ENCODE data around the gene SLC35D3. TPM values are rescaled to one million over a fixed set of nuclear protein-coding genes. Genes with fewer than 3 reads are reported as not detected.
A peak's percentile ranks its signal among the peaks of the same experiment; 100 is the strongest.
"Not testable (repeated sequence)": the region's sequence is repeated elsewhere in the genome, so short reads cannot be mapped to it uniquely, and the experiment has no call there.

Gene SLC35D3, protein sequence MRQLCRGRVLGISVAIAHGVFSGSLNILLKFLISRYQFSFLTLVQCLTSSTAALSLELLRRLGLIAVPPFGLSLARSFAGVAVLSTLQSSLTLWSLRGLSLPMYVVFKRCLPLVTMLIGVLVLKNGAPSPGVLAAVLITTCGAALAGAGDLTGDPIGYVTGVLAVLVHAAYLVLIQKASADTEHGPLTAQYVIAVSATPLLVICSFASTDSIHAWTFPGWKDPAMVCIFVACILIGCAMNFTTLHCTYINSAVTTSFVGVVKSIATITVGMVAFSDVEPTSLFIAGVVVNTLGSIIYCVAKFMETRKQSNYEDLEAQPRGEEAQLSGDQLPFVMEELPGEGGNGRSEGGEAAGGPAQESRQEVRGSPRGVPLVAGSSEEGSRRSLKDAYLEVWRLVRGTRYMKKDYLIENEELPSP
- total RNA-seq (1 to 10 TPM in 2 of 4 donors, under 1 TPM in 2; 0.16 to 1.4 (median 1.0) TPM), polyA plus RNA-seq (under 1 TPM in 1 of 3 donors, not detected in 2; 0.28 TPM)

DNA sequence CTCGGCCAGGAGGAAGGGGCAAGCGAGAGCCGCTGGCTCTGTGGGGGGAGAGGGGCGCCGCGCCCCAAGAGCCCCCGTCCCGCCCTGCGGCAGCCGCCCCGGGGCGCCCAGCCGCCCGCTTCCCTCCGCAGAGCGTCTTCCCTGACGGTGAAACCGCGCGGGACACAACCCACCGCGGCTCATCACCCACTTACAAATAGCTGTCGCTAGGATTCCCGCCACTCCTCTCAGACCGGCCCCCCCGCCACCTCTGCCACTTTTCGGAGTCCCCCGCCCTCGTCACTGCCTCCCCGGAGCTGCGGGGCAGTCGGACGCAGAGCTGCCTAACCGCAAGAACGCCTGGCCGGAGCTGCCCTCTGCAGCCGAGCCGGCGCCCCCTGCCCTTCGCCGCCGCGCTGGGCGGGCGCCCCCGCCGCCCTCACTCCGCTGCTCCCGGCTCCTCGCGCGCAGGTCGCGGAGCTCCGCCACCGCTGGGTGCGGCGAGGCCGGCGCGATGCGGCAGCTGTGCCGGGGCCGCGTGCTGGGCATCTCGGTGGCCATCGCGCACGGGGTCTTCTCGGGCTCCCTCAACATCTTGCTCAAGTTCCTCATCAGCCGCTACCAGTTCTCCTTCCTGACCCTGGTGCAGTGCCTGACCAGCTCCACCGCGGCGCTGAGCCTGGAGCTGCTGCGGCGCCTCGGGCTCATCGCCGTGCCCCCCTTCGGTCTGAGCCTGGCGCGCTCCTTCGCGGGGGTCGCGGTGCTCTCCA lies at the start of gene SLC35D3:
Gene SLC35D3 (plus strand): TSS at position 366 of the 749 bp plus-strand sequence. CDS start 128 bp downstream, at position 494.
- intact Hi-C loops (cut with DNase I), result no loop called here
- H3K9me3 ChIP-seq, result no peaks in the 10 kb centered on the region
- H3K4me1 ChIP-seq, result peaks cover 0 to 36% (median 35%) of the 10 kb centered on the region in 4 donors
- no peaks in the 10 kb centered on the region for H3K36me3 ChIP-seq
- peak within 1 kb of the TSS; percentile 19 to 55 (median 48) for H3K4me3 ChIP-seq
- no peak within 1 kb of the TSS for H3K27ac ChIP-seq
- 1% methylated on average over 86 of the region's 86 CpGs for WGBS, 2 donors
- no peak for DNase-seq
- H3K27me3 ChIP-seq, result peaks cover 36 to 66% (median 48%) of the 10 kb centered on the region in 3 donors
- TF ChIP-seq POLR2A (IDR thresholded peaks at IDR 0.05), result no peak

DNA sequence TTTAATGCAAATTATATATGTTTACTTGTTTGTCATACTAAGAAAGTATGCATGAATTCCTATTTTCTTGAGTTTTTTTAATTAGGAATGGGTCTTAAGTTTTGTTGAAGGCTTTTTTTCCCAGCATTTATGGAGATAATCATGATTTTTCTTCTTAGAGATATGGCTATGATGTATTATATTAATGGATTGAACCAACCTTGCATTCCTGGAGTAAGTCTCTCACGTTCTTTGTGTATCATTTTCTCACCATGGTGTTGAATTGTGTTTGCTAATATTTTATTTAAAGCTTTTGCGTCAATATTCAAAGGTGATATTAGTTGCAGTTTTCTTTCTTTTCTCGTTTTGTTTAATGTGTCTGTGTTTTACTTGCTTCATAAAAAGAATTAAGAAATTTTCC lies 48.4 kb upstream of the SLC35D3 start:
- Histone ChIP-seq H3K36me3 (peaks cover 0 to 37% (median 8%) of the 10 kb centered on the region in 4 donors), H3K4me1 (no peaks in the 10 kb centered on the region), H3K27me3 (no peaks in the 10 kb centered on the region), H3K27ac (no peak overlapping the region), H3K9me3 (peaks cover 0 to 17% (median 6%) of the 10 kb centered on the region in 4 donors), H3K4me3 (no peak overlapping the region)
- 79 to 97% methylated on average over 3 of the region's 3 CpGs for WGBS, 2 donors
- intact Hi-C loops (cut with DNase I), result no loop called here
- DNase-seq, result no peak
- no peak for TF ChIP-seq POLR2AphosphoS5 (IDR thresholded peaks at IDR 0.05)

DNA sequence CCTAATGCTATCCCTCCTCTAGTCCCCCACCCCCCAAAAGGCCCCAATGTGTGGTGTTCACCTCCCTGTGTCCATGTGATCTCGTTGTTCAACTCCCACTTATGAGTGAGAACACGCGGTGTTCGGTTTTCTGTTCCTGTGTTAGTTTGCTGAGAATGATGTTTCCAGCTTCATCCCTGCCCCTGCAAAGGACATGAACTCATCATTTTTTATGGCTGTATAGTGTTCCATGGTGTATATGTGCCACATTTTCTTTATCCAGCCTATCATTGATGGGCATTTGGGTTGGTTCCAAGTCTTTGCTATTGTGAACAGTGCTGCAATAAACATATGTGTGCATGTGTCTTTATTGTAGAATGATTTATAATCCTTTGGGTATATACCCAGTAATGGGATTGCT lies 45.6 kb upstream of the SLC35D3 start:
- WGBS, 2 donors, result 98% methylated on average over 4 of the region's 4 CpGs
- Histone ChIP-seq H3K9me3 (peaks cover 0 to 17% (median 6%) of the 10 kb centered on the region in 4 donors), H3K36me3 (peaks cover 0 to 29% (median 5%) of the 10 kb centered on the region in 4 donors)
- H3K4me1 ChIP-seq; H3K27ac ChIP-seq; H3K4me3 ChIP-seq; intact Hi-C loops (cut with DNase I); DNase-seq; H3K27me3 ChIP-seq: not testable (repeated sequence)

DNA sequence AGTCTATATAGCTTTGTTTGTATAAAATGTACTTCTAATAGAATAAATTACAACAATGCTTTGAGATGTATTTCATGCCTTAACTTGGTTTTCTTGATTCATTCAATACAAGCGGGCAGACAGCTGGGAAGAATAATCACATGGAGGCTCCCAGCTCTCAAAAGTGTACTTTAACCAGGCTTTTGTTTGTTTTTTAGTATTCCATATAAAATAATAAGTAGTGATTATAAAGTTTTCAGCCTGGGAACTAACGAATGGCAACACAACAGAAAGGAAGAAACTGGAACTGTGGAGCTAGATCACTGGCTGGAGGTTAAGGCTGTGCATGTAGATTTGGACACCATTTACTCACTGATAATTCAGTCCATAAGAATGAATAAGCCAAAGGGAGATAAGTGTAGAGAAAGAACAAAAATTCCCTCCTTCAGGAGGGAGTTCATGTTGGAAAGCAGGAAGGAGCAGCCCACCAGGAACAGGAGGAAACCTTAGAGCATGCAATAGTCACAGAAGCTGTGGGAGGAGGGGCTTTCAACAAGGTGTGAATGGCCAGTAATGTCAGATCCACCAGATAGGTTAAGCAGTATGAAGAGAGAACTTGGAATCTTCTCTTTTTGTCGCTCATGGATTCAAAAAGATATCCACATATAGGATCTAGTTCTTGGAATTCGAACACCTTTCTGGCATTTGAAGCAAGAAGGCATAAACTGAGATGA lies 41.2 kb upstream of the SLC35D3 start:
- TF ChIP-seq EP300 (IDR thresholded peaks at IDR 0.05), result no peak
- TF ChIP-seq, protein P1, sequence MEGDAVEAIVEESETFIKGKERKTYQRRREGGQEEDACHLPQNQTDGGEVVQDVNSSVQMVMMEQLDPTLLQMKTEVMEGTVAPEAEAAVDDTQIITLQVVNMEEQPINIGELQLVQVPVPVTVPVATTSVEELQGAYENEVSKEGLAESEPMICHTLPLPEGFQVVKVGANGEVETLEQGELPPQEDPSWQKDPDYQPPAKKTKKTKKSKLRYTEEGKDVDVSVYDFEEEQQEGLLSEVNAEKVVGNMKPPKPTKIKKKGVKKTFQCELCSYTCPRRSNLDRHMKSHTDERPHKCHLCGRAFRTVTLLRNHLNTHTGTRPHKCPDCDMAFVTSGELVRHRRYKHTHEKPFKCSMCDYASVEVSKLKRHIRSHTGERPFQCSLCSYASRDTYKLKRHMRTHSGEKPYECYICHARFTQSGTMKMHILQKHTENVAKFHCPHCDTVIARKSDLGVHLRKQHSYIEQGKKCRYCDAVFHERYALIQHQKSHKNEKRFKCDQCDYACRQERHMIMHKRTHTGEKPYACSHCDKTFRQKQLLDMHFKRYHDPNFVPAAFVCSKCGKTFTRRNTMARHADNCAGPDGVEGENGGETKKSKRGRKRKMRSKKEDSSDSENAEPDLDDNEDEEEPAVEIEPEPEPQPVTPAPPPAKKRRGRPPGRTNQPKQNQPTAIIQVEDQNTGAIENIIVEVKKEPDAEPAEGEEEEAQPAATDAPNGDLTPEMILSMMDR (IDR thresholded peaks at IDR 0.05), result no peak
- TF ChIP-seq POLR2AphosphoS5 (IDR thresholded peaks at IDR 0.05), result no peak
- TF ChIP-seq POLR2A (IDR thresholded peaks at IDR 0.05), result no peak
- Histone ChIP-seq H3K4me1 (no peaks in the 10 kb centered on the region), H3K4me3 (no peak overlapping the region), H3K9me3 (no peaks in the 10 kb centered on the region), H3K27ac (no peak overlapping the region), H3K27me3 (no peaks in the 10 kb centered on the region), H3K36me3 (no peaks in the 10 kb centered on the region)
- 56 to 82% methylated on average over 4 of the region's 4 CpGs for WGBS, 2 donors
- intact Hi-C loops (cut with DNase I), result no loop called here
- no peak for DNase-seq

DNA sequence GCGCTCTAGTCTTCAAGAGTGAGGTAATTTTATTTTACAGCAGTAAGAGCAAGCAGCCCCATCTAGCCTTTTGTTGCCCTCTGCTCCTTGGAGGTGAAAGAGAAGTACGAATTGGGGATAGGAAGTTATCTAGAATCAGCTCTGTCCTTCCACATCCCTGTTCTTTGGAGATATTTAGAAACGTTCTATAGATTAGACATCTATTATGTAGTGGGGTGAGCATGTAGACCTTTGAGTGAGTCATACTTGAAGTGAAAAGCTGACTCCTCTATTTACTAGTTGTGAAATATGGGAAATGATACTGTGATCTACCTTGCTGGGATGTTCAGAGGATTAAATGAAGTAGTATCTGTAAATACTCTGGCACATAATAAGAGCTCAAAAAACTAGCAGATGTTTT lies 36.0 kb upstream of the SLC35D3 start:
- Histone ChIP-seq H3K4me1 (peaks cover 0 to 4% (median 2%) of the 10 kb centered on the region in 4 donors), H3K36me3 (no peaks in the 10 kb centered on the region), H3K27me3 (no peaks in the 10 kb centered on the region), H3K9me3 (no peaks in the 10 kb centered on the region), H3K4me3 (no peak overlapping the region), H3K27ac (no peak overlapping the region)
- TF ChIP-seq, protein P1 (IDR thresholded peaks at IDR 0.05), result no peak
- TF ChIP-seq POLR2AphosphoS5 (IDR thresholded peaks at IDR 0.05) (no peak), POLR2A (IDR thresholded peaks at IDR 0.05) (no peak)
- no peak for DNase-seq
- 86 to 89% methylated on average over 3 of the region's 3 CpGs for WGBS, 2 donors
- intact Hi-C loops (cut with DNase I), result no loop called here

DNA sequence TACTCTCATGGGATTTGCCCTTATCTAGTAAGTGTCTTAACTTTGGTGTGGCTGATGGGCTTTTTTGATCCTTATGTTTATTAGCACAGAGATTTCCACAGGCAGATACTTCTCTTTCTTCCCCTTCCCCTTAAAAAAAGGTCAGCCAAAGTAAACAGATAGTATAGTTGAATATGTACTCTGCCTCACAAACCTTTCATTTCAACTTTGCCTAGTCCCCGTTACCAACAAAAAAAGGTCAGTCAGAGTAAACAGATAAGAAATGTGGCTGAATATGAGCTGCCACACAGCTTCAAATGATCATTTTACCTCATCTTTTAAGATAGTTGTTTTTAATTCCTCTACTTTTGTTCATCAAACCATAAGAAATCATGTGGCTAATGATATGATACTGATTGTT lies 34.1 kb upstream of the SLC35D3 start:
- Histone ChIP-seq H3K27me3 (no peaks in the 10 kb centered on the region), H3K4me1 (peaks cover 0 to 4% (median 2%) of the 10 kb centered on the region in 4 donors), H3K9me3 (no peaks in the 10 kb centered on the region), H3K4me3 (no peak overlapping the region), H3K27ac (no peak overlapping the region), H3K36me3 (no peaks in the 10 kb centered on the region)
- TF ChIP-seq POLR2AphosphoS5 (IDR thresholded peaks at IDR 0.05), result no peak
- intact Hi-C loops (cut with DNase I), result no loop called here
- 5 to 33% methylated on average over 1 of the region's 1 CpG for WGBS, 2 donors
- no peak for DNase-seq

Data from sigmoid colon (tissue), 7 donors.